SK-N-SH treated with all-trans-retinoic acid at 6 μM for 48 hours (cell line): ENCODE data around the gene NEGR1.

Experiments
- ATAC-seq: fragments of 200-7000 bp; cut with Tn5 transposase; 3 replicates; pipeline ENCODE4 v1.9.1; 2020; ENCODE audit warnings: mild to moderate bottlenecking, moderate library complexity
- ARNTL ChIP-seq: fragments of 450-650 bp; formaldehyde crosslinking; IDR thresholded peaks from 2 replicates; pipeline ENCODE4 v1.5.0; 2020; ENCODE audit warnings: low read depth, mild to moderate bottlenecking, moderate library complexity, borderline replicate concordance
- BACH2 ChIP-seq: fragments of 250-450 bp; sonication (Bioruptor Pico); IDR thresholded peaks from 2 replicates; pipeline ENCODE4 v1.9.0; 2021; ENCODE audit warnings: mild to moderate bottlenecking, borderline replicate concordance
- CREB5 ChIP-seq: fragments of 250-450 bp; sonication (Bioruptor Pico); IDR thresholded peaks from 2 replicates; pipeline ENCODE4 v1.5.1; 2020; ENCODE audit warnings: low read depth, mild to moderate bottlenecking, moderate library complexity
- CSRNP3 ChIP-seq: fragments of 250-450 bp; sonication (Bioruptor Pico); IDR thresholded peaks from 2 replicates; pipeline ENCODE4 v1.5.1; 2021; ENCODE audit warnings: mild to moderate bottlenecking, moderate library complexity
- OSR1 ChIP-seq: fragments of 250-450 bp; sonication (Bioruptor Pico); IDR thresholded peaks from 2 replicates; pipeline ENCODE4 v1.8.0; 2022; ENCODE audit warnings: moderate library complexity, mild to moderate bottlenecking, inconsistent platforms
- PATZ1 ChIP-seq: fragments of 250-450 bp; sonication (Bioruptor Pico); IDR thresholded peaks from 2 replicates; pipeline ENCODE4 v1.8.0; 2020; ENCODE audit warnings: mild to moderate bottlenecking, moderate library complexity, borderline replicate concordance
- PPARA ChIP-seq: fragments of 250-450 bp; sonication (Bioruptor Pico); IDR thresholded peaks from 2 replicates; pipeline ENCODE4 v1.5.0; 2020; ENCODE audit warnings: mild to moderate bottlenecking, borderline replicate concordance
- TCF4 ChIP-seq: fragments of 250-450 bp; sonication (Bioruptor Pico); IDR thresholded peaks from 2 replicates; pipeline ENCODE4 v1.8.0; 2021; ENCODE audit warnings: mild to moderate bottlenecking, moderate library complexity, borderline replicate concordance
- TOX ChIP-seq: fragments of 250-450 bp; sonication (Bioruptor Pico); IDR thresholded peaks from 2 replicates; pipeline ENCODE4 v1.8.0; 2021; ENCODE audit warnings: mild to moderate bottlenecking, moderate library complexity, borderline replicate concordance
- TSHZ2 ChIP-seq: fragments of 250-450 bp; sonication (Bioruptor Pico); IDR thresholded peaks from 2 replicates; pipeline ENCODE4 v1.5.0; 2020; ENCODE audit warnings: mild to moderate bottlenecking, moderate library complexity
- ZC3H10 ChIP-seq: fragments of 250-450 bp; sonication (Bioruptor Pico); IDR thresholded peaks from 2 replicates; pipeline ENCODE4 v1.5.1; 2021; ENCODE audit warnings: mild to moderate bottlenecking, moderate library complexity
- ZFP3 ChIP-seq: fragments of 250-450 bp; sonication (Bioruptor Pico); IDR thresholded peaks from 2 replicates; pipeline ENCODE4 v1.5.0; 2020; ENCODE audit warnings: mild to moderate bottlenecking, moderate library complexity
- ZFP30 ChIP-seq: fragments of 450-650 bp; formaldehyde crosslinking; IDR thresholded peaks from 2 replicates; pipeline ENCODE4 v1.5.0; 2022; ENCODE audit warnings: mild to moderate bottlenecking, moderate library complexity
- ZNF565 ChIP-seq: fragments of 450-650 bp; formaldehyde crosslinking; conservative IDR thresholded peaks from 2 replicates; pipeline ENCODE4 v1.5.0; 2020; ENCODE audit warnings: low read depth, mild to moderate bottlenecking, moderate library complexity
- ZNF70 ChIP-seq: fragments of 450-650 bp; formaldehyde crosslinking; IDR thresholded peaks from 2 replicates; pipeline ENCODE4 v1.5.0; 2020; ENCODE audit warnings: mild to moderate bottlenecking, moderate library complexity
- ZNF8 ChIP-seq: fragments of 450-650 bp; formaldehyde crosslinking; IDR thresholded peaks from 2 replicates; pipeline ENCODE4 v1.5.0; 2020; ENCODE audit warnings: mild to moderate bottlenecking, moderate library complexity

The NEGR1 gene

GRCh38 chr1:71651214-71651613 lies 631.1 kb downstream of the NEGR1 start (continued):
- TF ChIP-seq CSRNP3 (CRISPR knock-in tag) (no peak), ZNF8 (CRISPR knock-in tag) (no peak), PATZ1 (CRISPR knock-in tag) (no peak), BACH2 (CRISPR knock-in tag) (no peak), PPARA (CRISPR knock-in tag) (no peak)

GRCh38 chr1:71650119-71650518 lies 632.2 kb downstream of the NEGR1 start:
- no peak for ATAC-seq

GRCh38 chr1:71649608-71650007 lies 632.7 kb downstream of the NEGR1 start:
- TF ChIP-seq ZFP3 (CRISPR knock-in tag) = no peak
- TF ChIP-seq PATZ1 (CRISPR knock-in tag) = no peak
- TF ChIP-seq ZC3H10 (CRISPR knock-in tag) = no peak
- no peak for TF ChIP-seq BACH2 (CRISPR knock-in tag)
- TF ChIP-seq TOX (CRISPR knock-in tag) = no peak
- TF ChIP-seq ZFP30 (CRISPR knock-in tag) = no peak
- no peak for TF ChIP-seq TCF4 (CRISPR knock-in tag)
- no peak for TF ChIP-seq CREB5 (CRISPR knock-in tag)
- TF ChIP-seq TSHZ2 (CRISPR knock-in tag) = no peak
- TF ChIP-seq OSR1 (CRISPR knock-in tag) = no peak
- TF ChIP-seq ZNF70 (CRISPR knock-in tag) = no peak
- no peak for TF ChIP-seq ARNTL (CRISPR knock-in tag)
- no peak for TF ChIP-seq ZNF565 (CRISPR knock-in tag)
- no peak for TF ChIP-seq ZNF8 (CRISPR knock-in tag)
- no peak for TF ChIP-seq PPARA (CRISPR knock-in tag)
- no peak for TF ChIP-seq CSRNP3 (CRISPR knock-in tag)
- no peak for ATAC-seq

More at GRCh38 chr1:71650119-71650518, 632.2 kb downstream of the NEGR1 start:
- no peak for TF ChIP-seq ZFP3 (CRISPR knock-in tag)
- peak; percentile 52; the same call in 1 of the 2 replicates for TF ChIP-seq TCF4 (CRISPR knock-in tag)
- no peak for TF ChIP-seq CREB5 (CRISPR knock-in tag)
- TF ChIP-seq ZC3H10 (CRISPR knock-in tag) = no peak
- no peak for TF ChIP-seq CSRNP3 (CRISPR knock-in tag)
